Measurements from ENCODE around the gene AKAP6.

- TF ChIP-seq POLR2A (IDR thresholded peaks at IDR 0.05): no peak
- no peak for TF ChIP-seq CTCF (IDR thresholded peaks at IDR 0.05)
- no peak for TF ChIP-seq POLR2AphosphoS5 (IDR thresholded peaks at IDR 0.05)
These were observed 131.2 kb downstream of the AKAP6 start for GRCh38 chr14:32460267-32460666.
